A549 (cell line): Measurements from ENCODE around the gene PDCD1. TPM values are rescaled to one million over a fixed set of nuclear protein-coding genes. Genes with fewer than 3 reads are reported as not detected.

ENCODE experiments used
- ATAC-seq, 2 experiments: fragments of 200-7000 bp in 1 of 2; fragments of >200 bp in 1 of 2; cut with Nextera tagmentation in 1 of 2; cut with Tn5 transposase in 1 of 2; 3 replicates each; pipeline versions ENCODE4 v1.8.0 to v1.9.1; 2018 to 2020; ENCODE audit warnings: mild to moderate bottlenecking in 1 of 2, moderate library complexity in 1 of 2
- CTCF ChIA-PET: fragments of 300-600 bp; sonication (Branson Sonifier 250); formaldehyde crosslinking; extraction: SDS; loops from one replicate; lab custom pipeline; 2021; ENCODE audit warnings: antibody characterized with exemption, inconsistent platforms; lab: Yijun Ruan, JAX
- POLR2A ChIA-PET: fragments of 350-600 bp; formaldehyde crosslinking; extraction: SDS; loops from one replicate; lab custom pipeline; 2021; ENCODE audit warnings: antibody characterized with exemption, inconsistent platforms; lab: Yijun Ruan, JAX
- DNase-seq, 2 experiments: peaks; one replicate each; pipeline versions ENCODE4 v3.0.0 to v3.0.0-alpha.2; 2011 to 2016; ENCODE audit warnings: low read depth in 1 of 2, low spot score in 1 of 2
- FAIRE-seq: peaks from 2 replicates; lab custom pipeline; 2011; peaks lifted over from hg19 to GRCh38; lab: Jason Lieb, UNC
- H3K27ac ChIP-seq, 2 experiments: fragments of >200 bp; sonication (Bioruptor Twin); formaldehyde crosslinking; 3 replicates each; pipeline ENCODE4 v1.5.1; 2016 to 2017
- H3K4me1 ChIP-seq: fragments of >200 bp; sonication (Bioruptor Twin); formaldehyde crosslinking; 3 replicates; pipeline ENCODE4 v1.6.1; 2016
- H3K4me2 ChIP-seq: fragments of >200 bp; sonication (Bioruptor Twin); formaldehyde crosslinking; 3 replicates; pipeline ENCODE4 v1.6.1; 2016
- H3K4me3 ChIP-seq: fragments of >200 bp; sonication (Bioruptor Twin); formaldehyde crosslinking; 3 replicates; pipeline ENCODE4 v1.5.1; 2016
- H3K9me3 ChIP-seq: fragments of >200 bp; sonication (Bioruptor Twin); formaldehyde crosslinking; 3 replicates; pipeline ENCODE4 v1.6.1; 2016
- BHLHE40 ChIP-seq: IDR thresholded peaks from 2 replicates; pipeline ENCODE4 v1.6.1; 2012; ENCODE audit warnings: low read depth, low read length, inconsistent platforms
- CBX2 ChIP-seq: fragments of 200-600 bp; sonication (generic); IDR thresholded peaks from 2 replicates; pipeline ENCODE4 v1.6.1; 2016; ENCODE audit warnings: low read depth, mild to moderate bottlenecking, borderline replicate concordance
- CBX8 ChIP-seq: fragments of 200-600 bp; sonication (generic); IDR thresholded peaks from 2 replicates; pipeline ENCODE4 v1.6.1; 2016
- CEBPB ChIP-seq, 2 experiments: fragments of >200 bp in 1 of 2; sonication (Bioruptor Twin) in 1 of 2; formaldehyde crosslinking in 1 of 2; IDR thresholded peaks; 2 replicates each; pipeline ENCODE4 v1.6.1; 2012 to 2016
- CHD4 ChIP-seq: fragments of 200-600 bp; sonication (generic); IDR thresholded peaks from 2 replicates; pipeline ENCODE4 v1.6.1; 2016; ENCODE audit warnings: antibody characterized with exemption, mild to moderate bottlenecking, borderline replicate concordance
- EHF ChIP-seq: fragments of 250-450 bp; sonication (Bioruptor Pico); IDR thresholded peaks from 2 replicates; pipeline ENCODE4 v1.5.0; 2020; ENCODE audit warnings: mild to moderate bottlenecking
- FOXS1 ChIP-seq: fragments of 250-450 bp; sonication (Bioruptor Pico); IDR thresholded peaks from 2 replicates; pipeline ENCODE4 v1.5.0; 2020; ENCODE audit warnings: mild to moderate bottlenecking, moderate library complexity
- HOXA7 ChIP-seq: fragments of 250-450 bp; sonication (Bioruptor Pico); IDR thresholded peaks from 2 replicates; pipeline ENCODE4 v1.5.0; 2020; ENCODE audit warnings: mild to moderate bottlenecking, moderate library complexity
- JUN ChIP-seq, 2 experiments: fragments of >200 bp; sonication (Bioruptor Twin); formaldehyde crosslinking; IDR thresholded peaks; 2 replicates in 1 of 2; 3 replicates in 1 of 2; pipeline ENCODE4 v1.6.1; 2016 to 2017
- JUNB ChIP-seq: fragments of >200 bp; sonication (Bioruptor Twin); formaldehyde crosslinking; IDR thresholded peaks from 2 replicates; pipeline ENCODE4 v1.6.1; 2016
- KDM5A ChIP-seq: fragments of 200-600 bp; sonication (generic); IDR thresholded peaks from 2 replicates; pipeline ENCODE4 v1.6.1; 2016; ENCODE audit warnings: antibody characterized with exemption, mild to moderate bottlenecking
- MAFK ChIP-seq: fragments of 450-650 bp; IDR thresholded peaks from 2 replicates; pipeline ENCODE4 v1.6.1; 2014; ENCODE audit not compliant: partially characterized antibody
- MYC ChIP-seq: IDR thresholded peaks from 2 replicates; pipeline ENCODE4 v1.6.1; 2012; ENCODE audit warnings: mild to moderate bottlenecking, inconsistent platforms, low read length, improper control_type of control experiment, borderline replicate concordance
- NPAS2 ChIP-seq: fragments of 250-450 bp; sonication (Bioruptor Pico); IDR thresholded peaks from 2 replicates; pipeline ENCODE4 v1.8.0; 2022; ENCODE audit warnings: mild to moderate bottlenecking, moderate library complexity, borderline replicate concordance
- PHF8 ChIP-seq: fragments of 200-600 bp; sonication (generic); IDR thresholded peaks from 2 replicates; pipeline ENCODE4 v1.6.1; 2016; ENCODE audit warnings: low read depth, mild to moderate bottlenecking, antibody characterized with exemption, moderate library complexity, borderline replicate concordance
- RAD21 ChIP-seq, 2 experiments: fragments of >200 bp in 1 of 2; sonication (Bioruptor Twin) in 1 of 2; formaldehyde crosslinking in 1 of 2; IDR thresholded peaks in 1 of 2; conservative IDR thresholded peaks in 1 of 2; 2 replicates in 1 of 2; 3 replicates in 1 of 2; pipeline ENCODE4 v1.6.1; 2012 to 2018; ENCODE audit warnings: inconsistent platforms in 1 of 2
- RARB ChIP-seq: fragments of 250-450 bp; sonication (Bioruptor Pico); IDR thresholded peaks from 2 replicates; pipeline ENCODE4 v1.8.0; 2021; ENCODE audit warnings: mild to moderate bottlenecking, moderate library complexity
- RNF2 ChIP-seq: fragments of 200-600 bp; sonication (generic); IDR thresholded peaks from 2 replicates; pipeline ENCODE4 v1.6.1; 2016; ENCODE audit warnings: low read depth, mild to moderate bottlenecking, antibody characterized with exemption, moderate library complexity, borderline replicate concordance
- SREBF2 ChIP-seq: fragments of 450-650 bp; IDR thresholded peaks from 2 replicates; pipeline ENCODE4 v1.6.1; 2014; ENCODE audit warnings: mild to moderate bottlenecking, moderate library complexity
- TFCP2L1 ChIP-seq: fragments of 250-450 bp; sonication (Bioruptor Pico); IDR thresholded peaks from 2 replicates; pipeline ENCODE4 v1.5.0; 2021; ENCODE audit warnings: mild to moderate bottlenecking
- TP53 ChIP-seq: fragments of 250-450 bp; sonication (Bioruptor Pico); IDR thresholded peaks from 2 replicates; pipeline ENCODE4 v1.5.0; 2021; ENCODE audit warnings: mild to moderate bottlenecking, moderate library complexity
- ZFP36 ChIP-seq: fragments of 450-650 bp; IDR thresholded peaks from 2 replicates; pipeline ENCODE4 v1.6.1; 2014; ENCODE audit warnings: borderline replicate concordance; ENCODE audit not compliant: partially characterized antibody
- ZNF302 ChIP-seq: fragments of 250-450 bp; sonication (Bioruptor Pico); IDR thresholded peaks from 2 replicates; pipeline ENCODE4 v1.9.0; 2021; ENCODE audit warnings: inconsistent platforms, mild to moderate bottlenecking, moderate library complexity
- WGBS: methylation state at CpG from one replicate; pipeline ENCODE4 v1.1.6; 2017; ENCODE audit errors: missing lambda C conversion rate; 5-methylcytosine and 5-hydroxymethylcytosine counted together
- polyA plus RNA-seq, 4 experiments: library from polyadenylated mRNA; depleted of rRNA in 3 of 4; stranded (reverse); fragments of >200 nt; fragmentation: RNase III in 1 of 4; extraction: RNeasy Plus Mini Kit Qiagen cat#74134 plus additional on column Dnase treatment in 1 of 4; gene quantifications; 2 replicates in 3 of 4; 3 replicates in 1 of 4; pipeline ENCODE4 v1.2.3, GENCODE V29; 2011 to 2017
- TF ChIP-seq, protein P1 (sequence below): fragments of >200 bp; sonication (Bioruptor Twin); formaldehyde crosslinking; IDR thresholded peaks from 3 replicates; pipeline ENCODE4 v1.6.1; 2016
- TF ChIP-seq, protein P2 (sequence below): fragments of 250-450 bp; sonication (Bioruptor Pico); IDR thresholded peaks from 2 replicates; pipeline ENCODE4 v1.5.0; 2021; ENCODE audit warnings: mild to moderate bottlenecking, moderate library complexity, borderline replicate concordance
- TF ChIP-seq, protein P3 (sequence below): fragments of 250-450 bp; sonication (Bioruptor Pico); IDR thresholded peaks from 2 replicates; pipeline ENCODE4 v1.5.0; 2020; ENCODE audit warnings: low read depth, mild to moderate bottlenecking, moderate library complexity

PDCD1 gene
- polyA plus RNA-seq, 2 of the 4 experiments (the other 2 are of a cell fraction), result not detected

DNA sequence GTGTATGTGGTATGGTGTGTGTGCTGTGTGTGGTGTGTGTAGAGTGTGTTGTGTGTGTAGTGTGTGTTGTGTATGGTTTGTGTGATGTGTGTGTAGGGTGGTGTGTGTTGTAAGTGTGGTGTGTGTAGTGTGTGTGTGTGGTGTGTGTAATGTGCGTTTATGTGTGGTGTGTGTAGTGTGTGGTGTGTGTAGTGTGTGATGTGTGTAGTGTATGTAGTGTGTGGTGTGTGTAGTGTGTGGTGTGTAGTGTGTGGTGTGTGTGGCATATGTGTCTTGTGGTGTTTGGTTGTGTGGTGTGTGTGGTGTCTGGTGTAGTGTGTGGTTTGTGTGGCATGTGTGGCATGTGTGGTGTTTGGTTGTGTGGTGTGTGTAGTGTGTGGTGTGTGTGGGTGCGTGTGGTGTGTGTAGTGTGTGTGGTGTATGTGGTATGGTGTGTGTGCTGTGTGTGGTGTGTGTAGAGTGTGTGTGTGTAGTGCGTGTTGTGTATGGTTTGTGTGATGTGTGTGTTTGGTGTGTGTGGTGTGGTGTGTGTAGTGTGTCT is 6.8 kb upstream of the PDCD1 start:
- no peaks in the 10 kb centered on the region for H3K9me3 ChIP-seq
- no peak for TF ChIP-seq BHLHE40
- no peak for TF ChIP-seq CEBPB (IDR thresholded peaks at IDR 0.05)
- no peak for TF ChIP-seq FOXS1 (CRISPR knock-in tag)
- TF ChIP-seq ZFP36, result no peak
- 0 out of 2 replicates have a peak, but pooled peaks have one; percentile 30 for TF ChIP-seq CHD4
- ChIA-PET POLR2A (no interaction called here), CTCF (no interaction called here)
- H3K27ac ChIP-seq, result no peak overlapping the region
- H3K4me3 ChIP-seq, result no peak overlapping the region
- WGBS, result 24% methylated on average over 3 of the region's 3 CpGs
- DNase-seq, result no peak
- peaks cover 11% of the 10 kb centered on the region; the same call in 2 of the 3 replicates for H3K4me1 ChIP-seq
- H3K4me2 ChIP-seq, result no peak overlapping the region
- no peak for ATAC-seq
- FAIRE-seq, result no peak

DNA sequence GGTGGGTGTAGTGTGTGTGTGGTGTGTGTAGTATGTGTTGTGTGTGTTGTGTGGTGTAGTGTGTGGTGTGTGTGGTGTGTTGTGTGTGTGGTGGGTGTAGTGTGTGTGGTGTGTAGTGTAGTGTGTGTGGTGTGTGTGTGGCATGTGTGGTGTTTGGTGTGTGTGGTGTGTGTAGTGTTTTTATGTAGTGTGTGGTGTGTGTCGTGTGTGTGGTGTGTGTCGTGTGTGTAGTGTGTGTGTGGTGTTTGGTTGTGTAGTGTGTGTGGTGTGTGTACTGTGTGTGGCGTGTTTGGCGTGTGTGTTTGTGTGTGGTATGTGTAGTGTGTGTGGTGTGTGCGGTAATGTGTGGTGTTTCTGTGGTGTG is 6.1 kb upstream of the PDCD1 start:
- no peak for FAIRE-seq
- peaks cover 11% of the 10 kb centered on the region; the same call in 2 of the 3 replicates for H3K4me1 ChIP-seq
- WGBS, result 40% methylated on average over 5 of the region's 5 CpGs

DNA sequence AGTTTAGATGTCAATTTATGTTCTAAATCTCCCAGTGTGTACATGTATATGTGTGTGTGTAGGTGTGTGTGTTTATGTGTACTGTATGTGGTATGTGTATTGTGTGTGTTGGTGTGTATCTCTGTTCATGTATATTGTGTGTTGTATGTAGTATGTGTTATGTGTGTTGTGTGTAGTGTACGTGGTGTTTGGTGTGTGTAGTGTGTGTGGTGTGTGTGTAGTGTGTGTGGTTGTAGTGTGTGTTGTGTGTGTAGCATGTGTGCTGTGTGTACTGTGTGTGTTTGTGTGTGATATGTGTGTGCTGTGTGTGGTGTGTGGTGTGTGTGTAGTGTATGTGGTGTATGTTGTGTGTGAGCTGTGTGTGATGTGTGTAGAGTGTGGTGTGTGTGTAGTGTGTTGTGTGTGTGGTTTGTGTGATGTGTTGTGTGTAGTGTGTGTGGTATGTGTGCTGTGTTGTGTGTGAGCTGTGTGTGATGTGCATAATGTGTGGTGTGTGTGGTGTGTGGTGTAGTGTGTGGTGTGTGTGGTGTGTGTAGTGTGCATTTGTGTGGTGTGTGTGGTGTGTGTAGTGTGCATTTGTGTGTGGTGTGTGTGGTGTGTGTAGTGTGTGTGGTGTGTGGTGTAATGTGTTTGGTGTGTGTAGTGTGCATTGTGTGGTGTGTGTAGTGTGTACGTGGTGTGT is 5.6 kb upstream of the PDCD1 start:
- Histone ChIP-seq H3K4me1 (peaks cover 9% of the 10 kb centered on the region; the same call in 2 of the 3 replicates), H3K4me3 (no peak overlapping the region), H3K27ac (no peak overlapping the region), H3K4me2 (no peak overlapping the region), H3K9me3 (no peaks in the 10 kb centered on the region)
- DNase-seq (no peak), FAIRE-seq (no peak), ATAC-seq (no peak)
- ChIA-PET POLR2A (no interaction called here), CTCF (no interaction called here)
- WGBS, result 92% methylated on average over 2 of the region's 2 CpGs
- TF ChIP-seq SREBF2, result no peak
- no peak for TF ChIP-seq RNF2
- no peak for TF ChIP-seq RARB
- no peak for TF ChIP-seq MYC
- no peak for TF ChIP-seq TP53
- TF ChIP-seq KDM5A, result no peak
- no peak for TF ChIP-seq ZNF302 (CRISPR knock-in tag)
- no peak for TF ChIP-seq RAD21 (conservative IDR thresholded peaks at IDR 0.05 in 1 of 2, IDR thresholded peaks at IDR 0.05 in 1 of 2)
- TF ChIP-seq, protein P1, sequence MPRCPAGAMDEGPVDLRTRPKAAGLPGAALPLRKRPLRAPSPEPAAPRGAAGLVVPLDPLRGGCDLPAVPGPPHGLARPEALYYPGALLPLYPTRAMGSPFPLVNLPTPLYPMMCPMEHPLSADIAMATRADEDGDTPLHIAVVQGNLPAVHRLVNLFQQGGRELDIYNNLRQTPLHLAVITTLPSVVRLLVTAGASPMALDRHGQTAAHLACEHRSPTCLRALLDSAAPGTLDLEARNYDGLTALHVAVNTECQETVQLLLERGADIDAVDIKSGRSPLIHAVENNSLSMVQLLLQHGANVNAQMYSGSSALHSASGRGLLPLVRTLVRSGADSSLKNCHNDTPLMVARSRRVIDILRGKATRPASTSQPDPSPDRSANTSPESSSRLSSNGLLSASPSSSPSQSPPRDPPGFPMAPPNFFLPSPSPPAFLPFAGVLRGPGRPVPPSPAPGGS, result no peak
- no peak for TF ChIP-seq BHLHE40

More for the DNA sequence above, 6.1 kb upstream of the PDCD1 start:
- Histone ChIP-seq H3K27ac (no peak overlapping the region), H3K9me3 (no peaks in the 10 kb centered on the region), H3K4me3 (no peak overlapping the region), H3K4me2 (no peak overlapping the region)
- ChIA-PET CTCF (no interaction called here), POLR2A (no interaction called here)
- ATAC-seq (no peak), DNase-seq (no peak)
- TF ChIP-seq, protein P2, sequence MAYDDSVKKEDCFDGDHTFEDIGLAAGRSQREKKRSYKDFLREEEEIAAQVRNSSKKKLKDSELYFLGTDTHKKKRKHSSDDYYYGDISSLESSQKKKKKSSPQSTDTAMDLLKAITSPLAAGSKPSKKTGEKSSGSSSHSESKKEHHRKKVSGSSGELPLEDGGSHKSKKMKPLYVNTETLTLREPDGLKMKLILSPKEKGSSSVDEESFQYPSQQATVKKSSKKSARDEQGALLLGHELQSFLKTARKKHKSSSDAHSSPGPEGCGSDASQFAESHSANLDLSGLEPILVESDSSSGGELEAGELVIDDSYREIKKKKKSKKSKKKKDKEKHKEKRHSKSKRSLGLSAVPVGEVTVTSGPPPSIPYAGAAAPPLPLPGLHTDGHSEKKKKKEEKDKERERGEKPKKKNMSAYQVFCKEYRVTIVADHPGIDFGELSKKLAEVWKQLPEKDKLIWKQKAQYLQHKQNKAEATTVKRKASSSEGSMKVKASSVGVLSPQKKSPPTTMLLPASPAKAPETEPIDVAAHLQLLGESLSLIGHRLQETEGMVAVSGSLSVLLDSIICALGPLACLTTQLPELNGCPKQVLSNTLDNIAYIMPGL (CRISPR knock-in tag), result no peak
- TF ChIP-seq EHF (CRISPR knock-in tag) (no peak), CBX2 (no peak), JUNB (no peak), RAD21 (conservative IDR thresholded peaks at IDR 0.05 in 1 of 2, IDR thresholded peaks at IDR 0.05 in 1 of 2) (no peak), JUN (IDR thresholded peaks at IDR 0.05) (no peak), ZNF302 (CRISPR knock-in tag) (no peak), RARB (no peak), CBX8 (no peak), MAFK (no peak), HOXA7 (no peak), NPAS2 (CRISPR knock-in tag) (no peak), TFCP2L1 (CRISPR knock-in tag) (no peak), PHF8 (no peak), KDM5A (no peak)
- TF ChIP-seq, protein P1, result no peak
- TF ChIP-seq, protein P3, sequence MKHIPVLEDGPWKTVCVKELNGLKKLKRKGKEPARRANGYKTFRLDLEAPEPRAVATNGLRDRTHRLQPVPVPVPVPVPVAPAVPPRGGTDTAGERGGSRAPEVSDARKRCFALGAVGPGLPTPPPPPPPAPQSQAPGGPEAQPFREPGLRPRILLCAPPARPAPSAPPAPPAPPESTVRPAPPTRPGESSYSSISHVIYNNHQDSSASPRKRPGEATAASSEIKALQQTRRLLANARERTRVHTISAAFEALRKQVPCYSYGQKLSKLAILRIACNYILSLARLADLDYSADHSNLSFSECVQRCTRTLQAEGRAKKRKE (CRISPR knock-in tag), result no peak
